Astrocyte (in vitro differentiated cells and primary cell): Measurements from ENCODE around the gene SERPINE2.

ENCODE experiments used
- EZH2 ChIP-seq: IDR thresholded peaks from 2 replicates; pipeline ENCODE4 v1.6.1; 2012; ENCODE audit warnings: mild to moderate bottlenecking, low read length, inconsistent platforms; ENCODE audit not compliant: insufficient read depth
- TF ChIP-seq, protein P1 (sequence below): IDR thresholded peaks from 2 replicates; pipeline ENCODE4 v1.5.1; 2011; ENCODE audit warnings: low read depth, mild to moderate bottlenecking, inconsistent platforms, low read length, moderate library complexity; ENCODE audit not compliant: insufficient read depth

- TF ChIP-seq EZH2 = no peak
- TF ChIP-seq, protein P1, sequence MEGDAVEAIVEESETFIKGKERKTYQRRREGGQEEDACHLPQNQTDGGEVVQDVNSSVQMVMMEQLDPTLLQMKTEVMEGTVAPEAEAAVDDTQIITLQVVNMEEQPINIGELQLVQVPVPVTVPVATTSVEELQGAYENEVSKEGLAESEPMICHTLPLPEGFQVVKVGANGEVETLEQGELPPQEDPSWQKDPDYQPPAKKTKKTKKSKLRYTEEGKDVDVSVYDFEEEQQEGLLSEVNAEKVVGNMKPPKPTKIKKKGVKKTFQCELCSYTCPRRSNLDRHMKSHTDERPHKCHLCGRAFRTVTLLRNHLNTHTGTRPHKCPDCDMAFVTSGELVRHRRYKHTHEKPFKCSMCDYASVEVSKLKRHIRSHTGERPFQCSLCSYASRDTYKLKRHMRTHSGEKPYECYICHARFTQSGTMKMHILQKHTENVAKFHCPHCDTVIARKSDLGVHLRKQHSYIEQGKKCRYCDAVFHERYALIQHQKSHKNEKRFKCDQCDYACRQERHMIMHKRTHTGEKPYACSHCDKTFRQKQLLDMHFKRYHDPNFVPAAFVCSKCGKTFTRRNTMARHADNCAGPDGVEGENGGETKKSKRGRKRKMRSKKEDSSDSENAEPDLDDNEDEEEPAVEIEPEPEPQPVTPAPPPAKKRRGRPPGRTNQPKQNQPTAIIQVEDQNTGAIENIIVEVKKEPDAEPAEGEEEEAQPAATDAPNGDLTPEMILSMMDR = no peak
Observed at GRCh38 chr2:223989856-223990232, 49.2 kb downstream of the SERPINE2 start.
